B cell (primary cell): ENCODE data around the gene CTTNBP2NL. TPM values are rescaled to one million over a fixed set of nuclear protein-coding genes. Genes with fewer than 3 reads are reported as not detected.
A peak's percentile ranks its signal among the peaks of the same experiment; 100 is the strongest.

Source experiments
- ATAC-seq: fragments of 200-7000 bp; cut with Tn5 transposase; one replicate; pipeline ENCODE4 v1.10.0; 2021; ENCODE audit warnings: low read depth, mild to moderate bottlenecking, moderate number of reproducible peaks, moderate library complexity
- CTCF ChIA-PET: fragments of 350-600 bp; sonication (Branson Sonifier 250); formaldehyde crosslinking; loops from one replicate; lab custom pipeline; 2021; ENCODE audit warnings: antibody characterized with exemption, inconsistent platforms; lab: Charles Lee
- POLR2A ChIA-PET: fragments of 350-600 bp; sonication (Branson Sonifier 250); formaldehyde crosslinking; loops from one replicate; lab custom pipeline; 2021; ENCODE audit warnings: antibody characterized with exemption; lab: Charles Lee
- DNase-seq: peaks from one replicate; pipeline ENCODE4 v3.0.0; 2013
- H2AFZ ChIP-seq: 2 replicates; pipeline ENCODE4 v1.6.1; 2012; ENCODE audit warnings: mild to moderate bottlenecking, low read depth, low read length; ENCODE audit not compliant: insufficient read depth, poor library complexity, severe bottlenecking
- H3K27ac ChIP-seq, 2 donors: 1 replicate in 1 of 2; 2 replicates in 1 of 2; pipeline ENCODE4 v1.5.1; 2012 to 2013; ENCODE audit warnings: low read length in 2 of 2, mild to moderate bottlenecking in 2 of 2, moderate library complexity in 1 of 2
- H3K27me3 ChIP-seq, 4 experiments: fragments of 200-600 bp in 1 of 4; sonication (generic) in 1 of 4; replicated peaks in 1 of 4; 1 replicate in 2 of 4; 2 replicates in 2 of 4; pipeline versions ENCODE4 v1.6.1 to v1.7.0; 2013 to 2016; ENCODE audit warnings: low read length in 3 of 4, mild to moderate bottlenecking in 2 of 4, mixed read lengths in 1 of 4, moderate library complexity in 1 of 4; ENCODE audit not compliant: insufficient read depth in 4 of 4, control insufficient read depth in 3 of 4; ENCODE audit errors: control extremely low read depth in 1 of 4
- H3K36me3 ChIP-seq, 2 experiments: replicated peaks in 1 of 2; 1 replicate in 1 of 2; 2 replicates in 1 of 2; pipeline versions ENCODE4 v1.6.1 to v1.7.1; 2013; ENCODE audit warnings: low read length in 1 of 2; ENCODE audit not compliant: insufficient read depth in 2 of 2, control insufficient read depth in 1 of 2; ENCODE audit errors: control extremely low read depth in 1 of 2, extremely low read depth in 1 of 2
- H3K4me1 ChIP-seq, 2 donors: fragments of 200-600 bp in 1 of 2; sonication (generic) in 1 of 2; 1 replicate in 1 of 2; 2 replicates in 1 of 2; pipeline versions ENCODE4 v1.5.1 to v1.6.1; 2013 to 2017; ENCODE audit warnings: low read length in 2 of 2; ENCODE audit not compliant: control insufficient read depth in 2 of 2, insufficient read depth in 2 of 2
- H3K4me2 ChIP-seq: replicated peaks from 2 replicates; pipeline ENCODE3; 2012; ENCODE audit warnings: mild to moderate bottlenecking, low read depth, low read length; ENCODE audit not compliant: poor library complexity, severe bottlenecking
- H3K4me3 ChIP-seq, 5 experiments: fragments of 200-600 bp in 1 of 5; sonication (generic) in 1 of 5; 1 replicate in 3 of 5; 2 replicates in 2 of 5; pipeline versions ENCODE4 v1.5.1 to v1.7.0; 2011 to 2016; ENCODE audit warnings: low read length in 4 of 5, mild to moderate bottlenecking in 4 of 5, low read depth in 2 of 5, control low read depth in 1 of 5, moderate library complexity in 1 of 5; ENCODE audit not compliant: insufficient read depth in 1 of 5; ENCODE audit errors: control extremely low read depth in 1 of 5, extremely low read depth in 1 of 5
- H3K79me2 ChIP-seq: fragments of 200-600 bp; sonication (generic); one replicate; pipeline ENCODE4 v1.6.0; 2016; ENCODE audit warnings: low read length; ENCODE audit not compliant: control insufficient read depth, insufficient read depth
- H3K9ac ChIP-seq: fragments of 200-600 bp; sonication (generic); 2 replicates; pipeline ENCODE4 v1.6.1; 2017; ENCODE audit warnings: mild to moderate bottlenecking, low read length, moderate library complexity
- H3K9me3 ChIP-seq, 3 donors: one replicate each; pipeline versions ENCODE4 v1.6.1 to v1.7.1; 2013; ENCODE audit warnings: low read length in 2 of 3; ENCODE audit not compliant: control insufficient read depth in 2 of 3, insufficient read depth in 1 of 3; ENCODE audit errors: control extremely low read depth in 1 of 3
- H4K20me1 ChIP-seq: 2 replicates; pipeline ENCODE4 v1.6.0; 2012; ENCODE audit warnings: mild to moderate bottlenecking, low read length; ENCODE audit not compliant: insufficient read depth, control insufficient read depth, poor library complexity, severe bottlenecking
- H3K27ac Mint-ChIP-seq: one replicate; pipeline ENCODE4 v1.8.0; 2021; ENCODE audit warnings: mixed read lengths
- H3K27me3 Mint-ChIP-seq: one replicate; pipeline ENCODE4 v1.8.0; 2021; ENCODE audit warnings: mixed read lengths
- H3K4me1 Mint-ChIP-seq: one replicate; pipeline ENCODE4 v1.8.0; 2021; ENCODE audit warnings: mixed read lengths
- H3K4me3 Mint-ChIP-seq: one replicate; pipeline ENCODE4 v1.8.0; 2021; ENCODE audit warnings: mixed read lengths
- H3K9me3 Mint-ChIP-seq: one replicate; pipeline ENCODE4 v1.8.0; 2022; ENCODE audit warnings: mixed read lengths; ENCODE audit not compliant: insufficient read depth
- EZH2 ChIP-seq: IDR thresholded peaks from 2 replicates; pipeline ENCODE4 v1.6.1; 2012; ENCODE audit warnings: borderline replicate concordance, low read depth, mild to moderate bottlenecking, moderate library complexity, low read length; ENCODE audit not compliant: insufficient read depth, poor library complexity, severe bottlenecking
- WGBS: methylation state at CpG from one replicate; pipeline ENCODE4 v1.1.5; 2013; ENCODE audit warnings: missing lambda C conversion rate; ENCODE audit not compliant: insufficient coverage; 5-methylcytosine and 5-hydroxymethylcytosine counted together
- intact Hi-C: fragments of 100-400 bp; cut with micrococcal nuclease; formaldehyde crosslinking; loops from one replicate; pipeline ENCODE4 v1.10.0; 2022
- polyA plus RNA-seq: library from polyadenylated mRNA; depleted of rRNA; stranded (reverse); fragments of >200 nt; gene quantifications from 2 replicates; pipeline ENCODE4 v1.2.3, GENCODE V29; 2012
- total RNA-seq, 2 donors: library from RNA; stranded (reverse); fragments of 120-200 nt in 1 of 2; gene quantifications; 1 replicate in 1 of 2; 2 replicates in 1 of 2; pipeline versions ENCODE4 v1.2.3 to v1.2.4, GENCODE V29; 2013 to 2022
- TF ChIP-seq, protein P1 (sequence below): fragments of 200-600 bp; IDR thresholded peaks from one replicate; pipeline ENCODE4 v1.8.0; 2022; ENCODE audit warnings: antibody characterized with exemption, mild to moderate bottlenecking

Gene CTTNBP2NL
- total and polyA plus RNA-seq, 2 donors (not counting 1 experiment from before 2014, with no cell fraction given), result 0.46 to 28.9 TPM

DNA sequence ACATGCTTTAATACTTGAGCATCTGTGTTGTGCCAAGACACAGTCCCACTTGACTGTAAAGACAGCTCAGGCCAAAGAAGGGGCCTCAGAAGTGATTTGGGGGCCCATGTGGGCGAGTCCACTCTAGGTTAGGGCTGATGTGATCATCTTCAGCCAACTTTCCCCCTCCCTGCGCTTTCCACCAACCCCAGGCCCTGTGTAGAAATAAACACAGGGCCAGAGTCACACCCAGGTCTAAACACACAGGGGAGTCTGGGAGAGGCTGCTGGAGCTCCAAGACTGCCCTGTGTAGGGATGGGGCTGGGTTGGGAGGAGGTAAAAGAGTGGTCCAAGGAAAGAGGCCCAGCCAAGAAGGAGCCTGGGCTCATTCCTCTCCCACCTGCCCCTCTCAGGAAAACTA is 110.3 kb downstream of the CTTNBP2NL start:
- Mint-ChIP-seq H3K27me3 (peaks cover 36% of the 10 kb centered on the region), H3K9me3 (no peaks in the 10 kb centered on the region), H3K4me1 (peaks cover 51% of the 10 kb centered on the region), H3K27ac (no peak overlapping the region), H3K4me3 (peak overlapping the region; percentile 89)
- ChIA-PET CTCF (interaction anchor here (1.3 to 2.1 kb wide), 2 partner anchors 110 to 202 kb away, joined by 3 to 10 read pairs; partner anchors contain the start of gene CTTNBP2NL), POLR2A (no interaction called here)
- Histone ChIP-seq H3K9me3 (peaks cover 0 to 10% (median 0%) of the 10 kb centered on the region in 3 donors), H3K4me1 (peaks cover 49 to 62% of the 10 kb centered on the region in 2 donors), H3K36me3 (no peaks in the 10 kb centered on the region), H3K9ac (no peak overlapping the region), H3K4me2 (no peak overlapping the region), H3K27me3 (peaks cover 0 to 84% (median 31%) of the 10 kb centered on the region in 4 experiments), H3K79me2 (no peaks in the 10 kb centered on the region), H2AFZ (no peak overlapping the region), H3K27ac (no peak overlapping the region), H3K4me3 (no peak overlapping the region), H4K20me1 (no peaks in the 10 kb centered on the region)
- intact Hi-C loops, result loop anchor here (2.0 to 10.0 kb wide), 2 partner anchors 110 to 168 kb away; partner anchors contain the start of genes CTTNBP2NL and MOV10
- TF ChIP-seq, protein P1, sequence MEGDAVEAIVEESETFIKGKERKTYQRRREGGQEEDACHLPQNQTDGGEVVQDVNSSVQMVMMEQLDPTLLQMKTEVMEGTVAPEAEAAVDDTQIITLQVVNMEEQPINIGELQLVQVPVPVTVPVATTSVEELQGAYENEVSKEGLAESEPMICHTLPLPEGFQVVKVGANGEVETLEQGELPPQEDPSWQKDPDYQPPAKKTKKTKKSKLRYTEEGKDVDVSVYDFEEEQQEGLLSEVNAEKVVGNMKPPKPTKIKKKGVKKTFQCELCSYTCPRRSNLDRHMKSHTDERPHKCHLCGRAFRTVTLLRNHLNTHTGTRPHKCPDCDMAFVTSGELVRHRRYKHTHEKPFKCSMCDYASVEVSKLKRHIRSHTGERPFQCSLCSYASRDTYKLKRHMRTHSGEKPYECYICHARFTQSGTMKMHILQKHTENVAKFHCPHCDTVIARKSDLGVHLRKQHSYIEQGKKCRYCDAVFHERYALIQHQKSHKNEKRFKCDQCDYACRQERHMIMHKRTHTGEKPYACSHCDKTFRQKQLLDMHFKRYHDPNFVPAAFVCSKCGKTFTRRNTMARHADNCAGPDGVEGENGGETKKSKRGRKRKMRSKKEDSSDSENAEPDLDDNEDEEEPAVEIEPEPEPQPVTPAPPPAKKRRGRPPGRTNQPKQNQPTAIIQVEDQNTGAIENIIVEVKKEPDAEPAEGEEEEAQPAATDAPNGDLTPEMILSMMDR, result no peak
- TF ChIP-seq EZH2, result no peak
- WGBS, result no CpG with 5 or more reads among the region's 2 CpGs
- no peak for DNase-seq
- ATAC-seq, result no peak

DNA sequence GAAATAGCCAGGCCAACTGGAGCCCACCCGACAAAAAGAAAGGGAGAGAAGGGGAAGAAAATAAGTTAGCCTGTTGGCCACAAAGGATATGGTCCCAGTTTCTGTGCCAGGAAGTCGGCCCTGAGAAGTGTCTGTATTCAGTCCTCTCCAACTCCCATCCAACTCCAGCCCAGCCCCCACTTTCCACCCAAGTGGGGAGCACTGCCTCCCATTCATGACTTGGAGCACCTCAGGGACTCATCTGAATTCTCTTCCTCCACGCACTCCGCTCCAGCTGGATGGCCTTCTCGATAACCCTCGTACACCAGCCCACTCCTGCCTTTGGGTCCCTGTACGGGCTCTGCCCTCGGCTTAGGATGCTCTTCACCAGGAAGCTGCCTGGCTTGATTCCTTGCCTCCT is 110.7 kb downstream of the CTTNBP2NL start:
- no peak overlapping the region for H3K4me3 ChIP-seq
- CTCF ChIA-PET, result interaction anchor here (1.3 kb wide), 1 partner anchor 111 kb away, joined by 3 read pairs; the partner anchor contains the start of gene CTTNBP2NL
- POLR2A ChIA-PET, result no interaction called here
- H3K27ac ChIP-seq, result no peak overlapping the region
- no peak overlapping the region for H3K9ac ChIP-seq
- no peak for DNase-seq
- no peaks in the 10 kb centered on the region for H3K79me2 ChIP-seq
- peaks cover 46% of the 10 kb centered on the region for H3K4me1 Mint-ChIP-seq
- H3K27me3 Mint-ChIP-seq, result peaks cover 31% of the 10 kb centered on the region
- no peak overlapping the region for H3K4me2 ChIP-seq
- H3K4me3 Mint-ChIP-seq, result peak overlapping the region; percentile 89
- H2AFZ ChIP-seq, result no peak overlapping the region
- H3K27me3 ChIP-seq, result peaks cover 0 to 80% (median 28%) of the 10 kb centered on the region in 4 experiments
- no peak for ATAC-seq
- peaks cover 45 to 58% of the 10 kb centered on the region in 2 donors for H3K4me1 ChIP-seq
- H3K9me3 ChIP-seq, result peaks cover 0 to 10% (median 0%) of the 10 kb centered on the region in 3 donors
- intact Hi-C loops, result loop anchor here (2.0 to 10.0 kb wide), 2 partner anchors 110 to 168 kb away; partner anchors contain the start of genes CTTNBP2NL and MOV10
- WGBS, result 97% methylated on average over 7 of the region's 8 CpGs
- H3K9me3 Mint-ChIP-seq, result no peaks in the 10 kb centered on the region
- H3K27ac Mint-ChIP-seq, result peak overlapping the region; percentile 22
- no peaks in the 10 kb centered on the region for H4K20me1 ChIP-seq
- TF ChIP-seq EZH2, result no peak
- TF ChIP-seq, protein P1, result no peak
- no peaks in the 10 kb centered on the region for H3K36me3 ChIP-seq
